HG03280 (cell line): Measurements from ENCODE around the gene IDH3G.

Source experiments
- ATAC-seq: cut with Tn5 transposase; IDR thresholded peaks from one replicate; pipeline ENCODE4 v1.9.1; 2021; ENCODE audit warnings: mild to moderate bottlenecking, moderate library complexity; ENCODE audit not compliant: unreplicated experiment

Gene IDH3G

GRCh38 chrX:153791104-153791852 lies 2.9 kb downstream of the IDH3G start:
- ATAC-seq, result no peak

- no peak for ATAC-seq
Measured at GRCh38 chrX:153789654-153790053, 4.5 kb downstream of the IDH3G start.

GRCh38 chrX:153786669-153787068 lies 7.5 kb downstream of the IDH3G start:
- ATAC-seq, result no peak

GRCh38 chrX:153784325-153784967 lies 9.7 kb downstream of the IDH3G start:
- ATAC-seq, result no peak

- no peak for ATAC-seq
Measured at GRCh38 chrX:153783378-153784013, 10.7 kb downstream of the IDH3G start.

- no peak for ATAC-seq
Measured at GRCh38 chrX:153782871-153783270, 11.3 kb downstream of the IDH3G start.

- ATAC-seq, result no peak
Measured at GRCh38 chrX:153782313-153782712, 11.9 kb downstream of the IDH3G start.

- no peak for ATAC-seq
Measured at GRCh38 chrX:153781428-153782047, 12.6 kb downstream of the IDH3G start.

- no peak for ATAC-seq
Measured at GRCh38 chrX:153780678-153781427, 13.3 kb downstream of the IDH3G start, which contains the start of gene SRPK3. Gene SRPK3, plus strand, starts transcription at chrX:153781041. Its CDS starts 46 bp downstream, at chrX:153781087.

GRCh38 chrX:153779891-153780677 lies 14.1 kb downstream of the IDH3G start:
- no peak for ATAC-seq

GRCh38 chrX:153778684-153779101 lies 15.5 kb downstream of the IDH3G start:
- ATAC-seq, result no peak

GRCh38 chrX:153778181-153778580 lies 16.0 kb downstream of the IDH3G start:
- no peak for ATAC-seq

GRCh38 chrX:153777261-153778090 lies 16.7 kb downstream of the IDH3G start:
- no peak for ATAC-seq

- ATAC-seq, result no peak
Measured at GRCh38 chrX:153776611-153777045, 17.5 kb downstream of the IDH3G start.

- no peak for ATAC-seq
Measured at GRCh38 chrX:153776120-153776599, 18.0 kb downstream of the IDH3G start.

GRCh38 chrX:153775293-153776119 lies 18.7 kb downstream of the IDH3G start:
- no peak for ATAC-seq

- ATAC-seq, result no peak
Measured at GRCh38 chrX:153774576-153775292, 19.4 kb downstream of the IDH3G start.
